ENCODE results near the gene CARNS1. TPM values are rescaled to one million over a fixed set of nuclear protein-coding genes. Genes with fewer than 3 reads are reported as not detected.

Gene CARNS1
- total and polyA plus RNA-seq, 7 donors: 0.16 to 0.83 (median 0.55) TPM; not detected in 2

DNA sequence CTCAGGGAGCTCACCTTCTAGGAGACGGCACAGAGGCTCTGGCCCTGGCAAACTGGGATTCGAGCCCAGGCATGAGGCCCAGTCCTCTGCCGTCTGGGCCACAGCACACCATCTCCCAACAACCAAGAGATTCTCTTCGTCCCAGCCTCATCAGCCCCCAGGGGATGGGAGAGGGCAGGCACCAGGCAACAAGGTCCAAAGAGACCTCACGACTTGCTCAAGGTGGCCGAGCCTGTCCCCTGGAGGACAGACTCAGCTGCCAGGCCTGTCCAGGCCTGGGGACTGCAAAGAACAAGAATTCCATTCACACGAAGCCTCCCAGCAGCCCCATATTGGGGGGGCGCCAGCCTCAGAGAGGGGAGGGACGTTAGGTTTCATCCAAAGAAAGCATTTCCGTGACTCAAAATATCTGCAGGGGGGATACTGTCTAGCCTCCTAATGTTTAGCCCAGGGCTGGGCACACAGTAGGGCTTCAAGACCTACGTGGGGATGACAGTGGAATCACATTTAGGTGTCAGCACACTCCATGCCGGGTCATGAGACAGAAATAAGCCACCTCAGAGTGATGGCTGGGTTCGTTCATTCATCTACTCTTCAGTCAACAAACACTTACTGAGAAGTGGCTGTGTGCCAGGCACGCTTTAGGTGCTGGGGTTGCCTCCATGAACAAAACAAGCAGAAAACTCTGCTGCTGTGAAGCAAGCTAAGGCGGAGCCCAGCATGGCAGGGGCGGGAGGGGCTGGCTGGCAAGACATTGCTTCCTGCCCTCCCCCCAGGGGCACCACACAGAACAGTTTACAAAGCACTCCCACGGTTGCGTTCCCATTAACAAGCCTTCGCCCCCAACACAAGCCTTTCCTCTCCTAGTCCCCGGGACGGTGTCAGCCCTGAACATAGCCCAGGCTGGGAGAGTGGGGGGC is 1.2 kb downstream of the CARNS1 start:
- DNase-seq: no peak
- Histone ChIP-seq H3K27ac (peak overlapping the region in 1 of 4 donors; percentile 51), H3K36me3 (no peaks in the 10 kb centered on the region), H3K9me3 (no peaks in the 10 kb centered on the region), H3K4me3 (no peak overlapping the region), H3K4me1 (peaks cover 0 to 49% (median 35%) of the 10 kb centered on the region in 4 donors), H3K27me3 (peaks cover 11 to 36% (median 11%) of the 10 kb centered on the region in 3 donors)
- intact Hi-C loops (cut with DNase I): no loop called here
- TF ChIP-seq, protein P1, sequence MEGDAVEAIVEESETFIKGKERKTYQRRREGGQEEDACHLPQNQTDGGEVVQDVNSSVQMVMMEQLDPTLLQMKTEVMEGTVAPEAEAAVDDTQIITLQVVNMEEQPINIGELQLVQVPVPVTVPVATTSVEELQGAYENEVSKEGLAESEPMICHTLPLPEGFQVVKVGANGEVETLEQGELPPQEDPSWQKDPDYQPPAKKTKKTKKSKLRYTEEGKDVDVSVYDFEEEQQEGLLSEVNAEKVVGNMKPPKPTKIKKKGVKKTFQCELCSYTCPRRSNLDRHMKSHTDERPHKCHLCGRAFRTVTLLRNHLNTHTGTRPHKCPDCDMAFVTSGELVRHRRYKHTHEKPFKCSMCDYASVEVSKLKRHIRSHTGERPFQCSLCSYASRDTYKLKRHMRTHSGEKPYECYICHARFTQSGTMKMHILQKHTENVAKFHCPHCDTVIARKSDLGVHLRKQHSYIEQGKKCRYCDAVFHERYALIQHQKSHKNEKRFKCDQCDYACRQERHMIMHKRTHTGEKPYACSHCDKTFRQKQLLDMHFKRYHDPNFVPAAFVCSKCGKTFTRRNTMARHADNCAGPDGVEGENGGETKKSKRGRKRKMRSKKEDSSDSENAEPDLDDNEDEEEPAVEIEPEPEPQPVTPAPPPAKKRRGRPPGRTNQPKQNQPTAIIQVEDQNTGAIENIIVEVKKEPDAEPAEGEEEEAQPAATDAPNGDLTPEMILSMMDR (IDR thresholded peaks at IDR 0.05): no peak
- TF ChIP-seq EP300 (IDR thresholded peaks at IDR 0.05) (no peak), POLR2AphosphoS5 (IDR thresholded peaks at IDR 0.05) (no peak), POLR2A (IDR thresholded peaks at IDR 0.05) (no peak)
- 50 to 57% methylated on average over 21 of the region's 21 CpGs for WGBS, 2 donors

DNA sequence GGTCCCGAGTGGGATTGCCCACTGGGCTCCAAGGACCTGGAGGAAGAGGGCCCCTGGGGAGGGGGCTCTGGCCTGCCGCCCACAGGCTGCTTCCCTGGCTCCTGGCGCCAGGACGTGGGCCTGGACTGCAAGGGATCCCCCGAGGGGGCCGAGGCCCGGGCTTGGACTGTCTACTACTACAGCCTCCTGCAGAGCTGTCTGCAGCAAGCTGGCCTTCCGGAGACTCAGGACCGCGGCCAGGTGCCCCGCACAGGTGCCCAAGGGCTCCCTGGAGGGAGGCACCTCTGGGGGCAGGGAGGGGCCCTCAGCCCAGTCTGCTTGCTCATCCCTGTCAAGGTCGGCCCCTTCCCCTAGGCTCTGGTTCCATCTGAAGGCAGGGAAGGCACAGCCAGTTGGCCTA is 1.9 kb downstream of the CARNS1 start:
- 86 to 87% methylated on average over 12 of the region's 12 CpGs for WGBS, 2 donors
- TF ChIP-seq POLR2A (IDR thresholded peaks at IDR 0.05) (no peak), POLR2AphosphoS5 (IDR thresholded peaks at IDR 0.05) (no peak), EP300 (IDR thresholded peaks at IDR 0.05) (no peak)
- TF ChIP-seq, protein P1 (IDR thresholded peaks at IDR 0.05): no peak
- intact Hi-C loops (cut with DNase I): no loop called here
- Histone ChIP-seq H3K4me1 (peaks cover 0 to 49% (median 35%) of the 10 kb centered on the region in 4 donors), H3K27me3 (peaks cover 8 to 28% (median 11%) of the 10 kb centered on the region in 3 donors), H3K4me3 (no peak overlapping the region), H3K9me3 (no peaks in the 10 kb centered on the region), H3K36me3 (no peaks in the 10 kb centered on the region), H3K27ac (peak overlapping the region in 1 of 4 donors; percentile 43)
- DNase-seq: no peak

DNA sequence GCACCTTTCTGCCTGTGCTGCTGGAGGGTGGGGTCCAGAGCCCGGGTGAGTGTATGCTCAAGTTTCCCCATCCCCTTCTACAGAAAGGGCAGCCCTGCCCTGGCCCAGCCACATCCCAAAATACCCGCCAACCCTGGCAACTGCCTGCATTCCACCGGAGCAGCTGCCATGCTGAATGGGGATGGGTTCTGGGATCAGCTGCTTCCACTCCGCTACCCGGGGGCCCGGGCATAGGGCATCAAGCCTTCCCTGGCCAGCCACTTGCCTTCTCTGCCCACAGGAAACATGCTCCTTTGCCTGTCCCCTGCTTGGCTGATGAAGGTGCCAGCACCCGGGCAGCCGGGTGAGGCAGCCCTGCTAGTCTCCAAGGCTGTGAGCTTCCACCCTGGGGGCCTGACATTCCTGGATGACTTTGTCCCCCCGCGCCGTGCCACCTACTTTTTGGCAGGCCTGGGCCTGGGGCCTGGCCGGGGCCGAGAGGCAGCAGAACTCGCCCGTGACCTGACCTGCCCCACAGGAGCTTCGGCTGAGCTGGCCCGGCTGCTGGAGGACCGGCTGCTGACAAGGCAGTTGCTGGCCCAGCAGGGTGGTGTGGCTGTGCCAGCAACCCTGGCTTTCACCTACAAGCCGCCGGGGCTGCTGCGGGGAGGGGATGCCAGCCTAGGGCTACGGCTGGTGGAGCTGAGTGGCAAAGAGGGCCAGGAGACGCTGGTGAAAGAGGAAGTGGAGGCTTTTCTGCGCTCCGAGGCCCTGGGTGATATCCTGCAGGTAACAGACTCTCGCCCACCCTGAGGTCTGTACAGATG is 3.2 kb downstream of the CARNS1 start:
- 56 to 78% methylated on average over 26 of the region's 26 CpGs for WGBS, 2 donors
- H3K4me3 ChIP-seq: no peak overlapping the region

DNA sequence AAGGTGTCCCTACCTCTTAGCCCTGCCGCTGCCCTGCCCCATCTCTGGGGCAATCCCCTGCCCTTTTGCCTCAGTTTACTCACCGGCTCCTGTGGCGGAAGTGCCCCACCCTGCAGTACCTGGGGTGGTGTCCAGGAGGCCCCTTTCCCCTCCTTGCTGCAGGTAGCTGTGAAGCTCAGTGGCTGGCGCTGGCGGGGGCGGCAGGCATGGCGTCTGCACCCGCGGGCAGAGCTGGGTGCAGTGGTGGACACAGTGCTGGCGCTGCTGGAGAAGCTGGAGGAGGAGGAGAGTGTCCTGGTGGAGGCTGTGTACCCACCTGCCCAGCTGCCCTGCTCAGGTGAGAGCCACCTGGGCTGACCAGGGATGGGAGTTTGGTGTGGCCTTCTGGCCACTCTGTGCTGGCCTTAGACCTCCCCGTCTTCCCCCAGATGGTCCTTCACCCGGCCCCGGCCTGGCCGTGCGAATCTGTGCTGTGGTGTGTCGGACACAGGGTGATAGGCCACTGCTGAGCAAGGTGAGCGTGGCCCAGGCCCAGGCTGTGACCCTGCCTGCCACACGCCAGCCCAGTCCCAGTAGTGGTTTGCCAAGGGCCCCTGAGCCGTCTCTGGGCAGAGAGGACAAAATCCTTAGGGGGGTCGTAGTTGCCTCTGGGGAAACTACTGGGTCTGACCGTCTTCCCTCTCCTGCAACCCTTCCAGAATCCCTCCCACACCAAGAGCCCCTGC is 4.0 kb downstream of the CARNS1 start:
- intact Hi-C loops (cut with DNase I): loop anchor here (2.0 kb wide), 1 partner anchor 17 kb away; no protein-coding TSS in a partner anchor
- WGBS, 2 donors: 90 to 91% methylated on average over 21 of the region's 21 CpGs
- H3K36me3 ChIP-seq: no peaks in the 10 kb centered on the region
- peak overlapping the region in 2 of 4 donors; percentile 93 to 99 for H3K27ac ChIP-seq
- H3K27me3 ChIP-seq: peaks cover 0 to 9% (median 5%) of the 10 kb centered on the region in 3 donors
- DNase-seq: no peak
- H3K4me3 ChIP-seq: no peak overlapping the region
- TF ChIP-seq POLR2A (IDR thresholded peaks at IDR 0.05): no peak
- no peak for TF ChIP-seq EP300 (IDR thresholded peaks at IDR 0.05)
- TF ChIP-seq POLR2AphosphoS5 (IDR thresholded peaks at IDR 0.05): no peak
- TF ChIP-seq, protein P1 (IDR thresholded peaks at IDR 0.05): no peak
- H3K9me3 ChIP-seq: no peaks in the 10 kb centered on the region
- H3K4me1 ChIP-seq: peaks cover 0 to 49% (median 35%) of the 10 kb centered on the region in 4 donors

More for the DNA sequence above, 3.2 kb downstream of the CARNS1 start:
- no peak for DNase-seq
- intact Hi-C loops (cut with DNase I): no loop called here
- Histone ChIP-seq H3K27ac (peak overlapping the region in 1 of 4 donors; percentile 14), H3K9me3 (no peaks in the 10 kb centered on the region), H3K27me3 (peaks cover 0 to 17% (median 5%) of the 10 kb centered on the region in 3 donors), H3K36me3 (no peaks in the 10 kb centered on the region), H3K4me1 (peaks cover 0 to 49% (median 35%) of the 10 kb centered on the region in 4 donors)
- no peak for TF ChIP-seq POLR2AphosphoS5 (IDR thresholded peaks at IDR 0.05)
- no peak for TF ChIP-seq EP300 (IDR thresholded peaks at IDR 0.05)
- TF ChIP-seq, protein P1 (IDR thresholded peaks at IDR 0.05): no peak
- no peak for TF ChIP-seq POLR2A (IDR thresholded peaks at IDR 0.05)
